Measurements from ENCODE around the gene FHL1.

FHL1 gene

GRCh38 chrX:136190038-136190713, 42.8 kb downstream of the FHL1 start:
- H3K4me3 ChIP-seq (ENCODE audit: control insufficient read depth, low read depth, low read length): no peak overlapping the region

GRCh38 chrX:136191171-136191570, 43.8 kb downstream of the FHL1 start:
- DNase-seq (ENCODE audit: low read depth): no peak
- TF ChIP-seq, protein P1, sequence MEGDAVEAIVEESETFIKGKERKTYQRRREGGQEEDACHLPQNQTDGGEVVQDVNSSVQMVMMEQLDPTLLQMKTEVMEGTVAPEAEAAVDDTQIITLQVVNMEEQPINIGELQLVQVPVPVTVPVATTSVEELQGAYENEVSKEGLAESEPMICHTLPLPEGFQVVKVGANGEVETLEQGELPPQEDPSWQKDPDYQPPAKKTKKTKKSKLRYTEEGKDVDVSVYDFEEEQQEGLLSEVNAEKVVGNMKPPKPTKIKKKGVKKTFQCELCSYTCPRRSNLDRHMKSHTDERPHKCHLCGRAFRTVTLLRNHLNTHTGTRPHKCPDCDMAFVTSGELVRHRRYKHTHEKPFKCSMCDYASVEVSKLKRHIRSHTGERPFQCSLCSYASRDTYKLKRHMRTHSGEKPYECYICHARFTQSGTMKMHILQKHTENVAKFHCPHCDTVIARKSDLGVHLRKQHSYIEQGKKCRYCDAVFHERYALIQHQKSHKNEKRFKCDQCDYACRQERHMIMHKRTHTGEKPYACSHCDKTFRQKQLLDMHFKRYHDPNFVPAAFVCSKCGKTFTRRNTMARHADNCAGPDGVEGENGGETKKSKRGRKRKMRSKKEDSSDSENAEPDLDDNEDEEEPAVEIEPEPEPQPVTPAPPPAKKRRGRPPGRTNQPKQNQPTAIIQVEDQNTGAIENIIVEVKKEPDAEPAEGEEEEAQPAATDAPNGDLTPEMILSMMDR (IDR thresholded peaks at IDR 0.05; ENCODE audit: control insufficient read depth, insufficient read depth, low read depth, low read length, missing control alignments): no peak
- H3K4me3 ChIP-seq (ENCODE audit: control insufficient read depth, low read depth, low read length): no peak overlapping the region

More at GRCh38 chrX:136190038-136190713, 42.8 kb downstream of the FHL1 start:
- TF ChIP-seq, protein P1 (IDR thresholded peaks at IDR 0.05; ENCODE audit: control insufficient read depth, insufficient read depth, low read depth, low read length, missing control alignments): no peak
- DNase-seq (ENCODE audit: low read depth): no peak

GRCh38 chrX:136192135-136192534, 44.8 kb downstream of the FHL1 start:
- no peak for DNase-seq (ENCODE audit: low read depth)
- H3K4me3 ChIP-seq (ENCODE audit: control insufficient read depth, low read depth, low read length): no peak overlapping the region
- TF ChIP-seq, protein P1 (IDR thresholded peaks at IDR 0.05; ENCODE audit: control insufficient read depth, insufficient read depth, low read depth, low read length, missing control alignments): no peak

- H3K4me3 ChIP-seq (ENCODE audit: control insufficient read depth, low read depth, low read length): no peak overlapping the region
- TF ChIP-seq, protein P1 (IDR thresholded peaks at IDR 0.05; ENCODE audit: control insufficient read depth, insufficient read depth, low read depth, low read length, missing control alignments): no peak
- no peak for DNase-seq (ENCODE audit: low read depth)
Measured at GRCh38 chrX:136192839-136193414, 45.6 kb downstream of the FHL1 start.

- no peak for DNase-seq (ENCODE audit: low read depth)
- TF ChIP-seq, protein P1 (IDR thresholded peaks at IDR 0.05; ENCODE audit: control insufficient read depth, insufficient read depth, low read depth, low read length, missing control alignments): no peak
- no peak overlapping the region for H3K4me3 ChIP-seq (ENCODE audit: control insufficient read depth, low read depth, low read length)
Measured at GRCh38 chrX:136193771-136194170, 46.4 kb downstream of the FHL1 start.

DNA sequence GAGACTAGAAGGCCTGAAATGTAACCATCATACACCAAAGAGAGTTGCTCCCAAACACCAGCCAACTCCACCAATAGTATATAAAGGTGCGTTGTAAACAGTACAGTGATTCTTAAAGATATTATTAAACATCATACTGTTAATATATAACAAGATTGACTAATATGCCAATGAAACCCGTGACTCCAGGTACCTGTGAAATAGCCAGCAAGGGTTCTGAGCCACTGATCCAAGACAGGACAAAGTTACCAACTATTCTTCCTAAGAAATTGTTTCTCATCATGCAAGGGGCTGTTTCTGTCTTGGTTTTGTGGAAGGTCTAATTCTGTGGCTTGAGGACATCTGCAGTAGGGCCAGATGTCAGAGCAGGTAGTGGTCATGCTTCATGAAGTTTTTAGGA, 47.2 kb downstream of the FHL1 start:
- H3K4me3 ChIP-seq (ENCODE audit: control insufficient read depth, low read depth, low read length): no peak overlapping the region
- TF ChIP-seq, protein P1 (IDR thresholded peaks at IDR 0.05; ENCODE audit: control insufficient read depth, insufficient read depth, low read depth, low read length, missing control alignments): no peak
- no peak for DNase-seq (ENCODE audit: low read depth)

All from AG09309 (cell line).